Neuronal stem cell (in vitro differentiated cells): ENCODE results near the gene COX7A2.

Experiments
- DNase-seq: peaks from one replicate; pipeline ENCODE4 v3.0.0-alpha.2; 2013; ENCODE audit warnings: low spot score
- H2AFZ ChIP-seq: one replicate; pipeline ENCODE4 v1.6.1; 2013; ENCODE audit warnings: mild to moderate bottlenecking, low read length, inconsistent platforms
- H2AK5ac ChIP-seq: 2 replicates; pipeline ENCODE4 v1.6.1; 2013; ENCODE audit warnings: low read depth, mild to moderate bottlenecking, inconsistent platforms, low read length, moderate library complexity, mixed read lengths
- H2BK120ac ChIP-seq: 2 replicates; pipeline ENCODE4 v1.6.1; 2013; ENCODE audit warnings: low read depth, mild to moderate bottlenecking, inconsistent platforms, low read length, moderate library complexity, mixed read lengths
- H2BK12ac ChIP-seq: one replicate; pipeline ENCODE4 v1.6.1; 2013; ENCODE audit warnings: low read length, inconsistent platforms
- H2BK15ac ChIP-seq: 2 replicates; pipeline ENCODE4 v1.6.1; 2013; ENCODE audit warnings: mild to moderate bottlenecking, low read length, inconsistent platforms, mixed read lengths
- H2BK5ac ChIP-seq: one replicate; pipeline ENCODE4 v1.6.1; 2013; ENCODE audit warnings: inconsistent platforms, mild to moderate bottlenecking, low read length, moderate library complexity
- H3K14ac ChIP-seq: one replicate; pipeline ENCODE4 v1.6.1; 2013; ENCODE audit warnings: low read length, inconsistent platforms
- H3K18ac ChIP-seq: 2 replicates; pipeline ENCODE4 v1.6.1; 2013; ENCODE audit warnings: low read length, inconsistent platforms
- H3K23ac ChIP-seq: 2 replicates; pipeline ENCODE4 v1.6.1; 2013; ENCODE audit warnings: low read depth, mild to moderate bottlenecking, mixed read lengths, low read length, inconsistent platforms; ENCODE audit not compliant: poor library complexity
- H3K27ac ChIP-seq: replicated peaks from 3 replicates; pipeline ENCODE4 v1.5.1; 2013; ENCODE audit warnings: low read length, inconsistent platforms
- H3K27me3 ChIP-seq, 3 experiments: 2 replicates each; pipeline ENCODE4 v1.6.1; 2013; ENCODE audit warnings: low read length in 3 of 3, mild to moderate bottlenecking in 2 of 3, inconsistent platforms in 1 of 3, low read depth in 1 of 3, mixed read lengths in 1 of 3, moderate library complexity in 1 of 3; ENCODE audit not compliant: control insufficient read depth in 3 of 3, insufficient read depth in 3 of 3
- H3K36me3 ChIP-seq, 2 donors: replicated peaks in 1 of 2; 2 replicates each; pipeline ENCODE4 v1.6.1; 2013; ENCODE audit warnings: low read length in 2 of 2; ENCODE audit not compliant: control insufficient read depth in 2 of 2, insufficient read depth in 2 of 2
- H3K4ac ChIP-seq: 2 replicates; pipeline ENCODE4 v1.6.1; 2013; ENCODE audit warnings: inconsistent platforms, mild to moderate bottlenecking, low read length, moderate library complexity
- H3K4me1 ChIP-seq, 2 donors: 1 replicate in 1 of 2; 2 replicates in 1 of 2; pipeline ENCODE4 v1.6.1; 2013; ENCODE audit warnings: low read length in 2 of 2, low read depth in 1 of 2; ENCODE audit not compliant: control insufficient read depth in 2 of 2, insufficient read depth in 1 of 2
- H3K4me2 ChIP-seq: one replicate; pipeline ENCODE4 v1.6.1; 2013; ENCODE audit warnings: mild to moderate bottlenecking, low read length, inconsistent platforms; ENCODE audit not compliant: insufficient read depth, poor library complexity, severe bottlenecking
- H3K4me3 ChIP-seq, 2 donors: 2 replicates each; pipeline ENCODE4 v1.5.1; 2013; ENCODE audit warnings: low read length in 2 of 2, mild to moderate bottlenecking in 2 of 2, inconsistent platforms in 1 of 2, moderate library complexity in 1 of 2
- H3K79me1 ChIP-seq: one replicate; pipeline ENCODE4 v1.6.1; 2013; ENCODE audit warnings: low read depth, mild to moderate bottlenecking, inconsistent platforms, low read length, moderate library complexity
- H3K9ac ChIP-seq: one replicate; pipeline ENCODE4 v1.6.1; 2013; ENCODE audit warnings: mild to moderate bottlenecking, low read depth, low read length, inconsistent platforms; ENCODE audit not compliant: poor library complexity
- H3K9me3 ChIP-seq, 2 donors: replicated peaks in 1 of 2; 2 replicates each; pipeline versions ENCODE3 to v1.6.1; 2013; ENCODE audit warnings: low read length in 2 of 2, mild to moderate bottlenecking in 2 of 2, inconsistent platforms in 1 of 2, low read depth in 1 of 2, mixed read lengths in 1 of 2, moderate library complexity in 1 of 2; ENCODE audit not compliant: control insufficient read depth in 2 of 2, insufficient read depth in 1 of 2
- H4K8ac ChIP-seq: one replicate; pipeline ENCODE4 v1.6.1; 2013; ENCODE audit warnings: low read depth, mild to moderate bottlenecking, inconsistent platforms, low read length, moderate library complexity
- H4K91ac ChIP-seq: one replicate; pipeline ENCODE4 v1.6.1; 2013; ENCODE audit warnings: low read length, low read depth, mild to moderate bottlenecking, inconsistent platforms; ENCODE audit not compliant: poor library complexity
- WGBS, 2 donors: extraction: QIAGEN DNeasy Blood & Tissue Kit; methylation state at CpG; one replicate each; pipeline ENCODE4 v1.1.7; 2013; ENCODE audit warnings: missing lambda C conversion rate in 2 of 2, mixed read lengths in 1 of 2; ENCODE audit not compliant: insufficient read length in 2 of 2, insufficient replicate concordance in 1 of 2; ENCODE audit errors: extremely low coverage in 2 of 2; 5-methylcytosine and 5-hydroxymethylcytosine counted together

Gene COX7A2

DNA sequence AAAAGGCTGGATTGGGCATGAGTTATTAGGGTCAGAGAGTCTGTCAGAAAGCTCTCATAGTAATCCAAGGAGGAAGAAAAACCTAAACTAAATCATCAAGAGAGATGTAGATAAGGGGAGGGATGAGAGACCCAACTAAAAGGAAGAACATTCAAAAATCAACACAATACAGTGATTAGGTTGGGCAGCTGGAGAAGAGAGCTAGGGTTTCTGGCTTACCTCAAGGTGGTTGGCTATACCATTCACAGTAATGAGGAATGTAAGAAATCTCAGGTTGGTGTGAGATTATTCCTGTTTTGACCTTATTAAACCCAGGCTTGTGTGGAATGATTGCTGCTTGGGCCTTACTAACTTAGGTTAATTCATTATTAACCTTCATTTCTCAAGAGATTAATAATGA is 6.2 kb upstream of the COX7A2 start:
- Histone ChIP-seq H3K14ac (no peak overlapping the region), H3K4me3 (no peak overlapping the region), H4K8ac (no peak overlapping the region), H3K4ac (no peak overlapping the region), H3K9ac (no peak overlapping the region), H3K23ac (no peak overlapping the region), H3K27ac (no peak overlapping the region), H3K36me3 (peaks cover 0 to 24% of the 10 kb centered on the region in 2 donors), H3K27me3 (no peaks in the 10 kb centered on the region), H3K4me1 (no peaks in the 10 kb centered on the region), H2AFZ (no peak overlapping the region), H3K79me1 (no peaks in the 10 kb centered on the region), H2BK5ac (no peak overlapping the region), H2BK15ac (no peak overlapping the region), H3K4me2 (no peak overlapping the region), H3K18ac (no peak overlapping the region), H4K91ac (no peak overlapping the region), H2BK12ac (no peak overlapping the region), H2AK5ac (no peak overlapping the region), H3K9me3 (no peaks in the 10 kb centered on the region), H2BK120ac (no peak overlapping the region)
- no peak for DNase-seq

DNA sequence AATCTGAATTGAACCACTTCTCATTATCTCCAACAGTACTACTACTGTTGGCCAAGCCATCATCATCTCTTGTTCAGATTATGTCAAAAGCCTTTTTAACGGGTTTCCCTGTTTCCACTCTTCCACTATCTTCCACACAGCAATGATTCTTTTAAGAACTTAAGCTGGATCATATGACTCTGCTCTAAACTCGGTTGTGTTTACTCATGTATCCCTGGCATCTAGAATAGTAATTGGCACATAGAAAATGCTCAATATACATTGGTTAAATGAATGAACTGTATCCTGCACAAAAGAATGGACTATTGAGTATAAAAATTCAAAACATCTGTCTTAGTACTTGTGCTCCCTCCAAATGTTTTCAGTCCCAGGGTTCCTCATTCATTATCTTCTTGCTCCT is 2.8 kb upstream of the COX7A2 start:
- Histone ChIP-seq H4K8ac (no peak overlapping the region), H2BK120ac (no peak overlapping the region), H2BK15ac (no peak overlapping the region), H3K9me3 (no peaks in the 10 kb centered on the region), H3K27ac (no peak overlapping the region), H3K27me3 (no peaks in the 10 kb centered on the region), H3K4me1 (peaks cover 0 to 2% of the 10 kb centered on the region in 2 donors), H3K9ac (no peak overlapping the region), H3K14ac (no peak overlapping the region), H3K4me3 (no peak overlapping the region), H3K18ac (no peak overlapping the region), H4K91ac (no peak overlapping the region), H3K4me2 (no peak overlapping the region), H3K36me3 (peaks cover 0 to 3% of the 10 kb centered on the region in 2 donors), H3K23ac (no peak overlapping the region), H2AFZ (no peak overlapping the region), H2AK5ac (no peak overlapping the region), H2BK12ac (no peak overlapping the region), H3K79me1 (no peaks in the 10 kb centered on the region), H3K4ac (no peak overlapping the region), H2BK5ac (no peak overlapping the region)
- DNase-seq = no peak
- no CpG with 5 or more reads among the region's 2 CpGs for WGBS, 2 donors

DNA sequence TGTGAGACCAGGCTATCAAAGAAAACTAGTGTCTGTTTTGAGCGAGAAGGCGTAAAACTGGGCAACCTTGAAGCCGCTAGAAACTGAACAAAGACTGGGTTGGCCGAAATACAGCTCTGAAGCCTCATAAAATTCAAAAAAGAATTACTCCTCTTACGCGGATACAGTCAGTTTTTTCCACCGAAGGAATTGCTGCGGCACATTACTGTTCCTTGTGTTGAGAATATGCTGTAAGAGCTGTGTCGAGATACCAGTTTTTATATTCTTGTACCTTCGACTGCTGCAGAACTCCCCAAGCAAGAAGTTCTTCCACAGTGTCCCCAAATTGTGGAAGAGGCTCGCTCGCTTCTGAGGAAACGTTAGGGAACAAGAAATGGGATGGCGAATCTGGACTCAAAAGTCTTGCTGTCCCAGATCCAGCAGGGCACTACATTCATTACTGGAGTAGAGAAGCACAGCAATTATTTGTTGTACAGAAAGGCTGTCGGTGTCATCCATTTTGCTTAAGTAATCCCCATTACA is 523 bp upstream of the COX7A2 start:
- no peak overlapping the region for H2BK120ac ChIP-seq
- H2BK5ac ChIP-seq = no peak overlapping the region
- H3K23ac ChIP-seq = no peak overlapping the region
- peaks cover 0 to under 1% of the 10 kb centered on the region in 2 donors for H3K9me3 ChIP-seq
- no peak overlapping the region for H3K4ac ChIP-seq
- no peak for DNase-seq
- WGBS, 2 donors = no CpG with 5 or more reads among the region's 15 CpGs
- peaks cover under 1 to 26% of the 10 kb centered on the region in 2 donors for H3K36me3 ChIP-seq
- H4K91ac ChIP-seq = no peak overlapping the region
- H3K14ac ChIP-seq = no peak overlapping the region
- H2AK5ac ChIP-seq = no peak overlapping the region
- no peak overlapping the region for H2BK15ac ChIP-seq
- peak overlapping the region; percentile 70 for H2AFZ ChIP-seq
- peaks cover 0 to 2% of the 10 kb centered on the region in 2 donors for H3K4me1 ChIP-seq
- H3K18ac ChIP-seq = no peak overlapping the region
- no peak overlapping the region for H4K8ac ChIP-seq
- H3K4me3 ChIP-seq = peak overlapping the region; percentile 63 to 75
- no peak overlapping the region for H3K27ac ChIP-seq
- H3K4me2 ChIP-seq = peak overlapping the region; percentile 50
- no peaks in the 10 kb centered on the region for H3K27me3 ChIP-seq
- H3K9ac ChIP-seq = no peak overlapping the region
- H2BK12ac ChIP-seq = no peak overlapping the region
- H3K79me1 ChIP-seq = peaks cover 2% of the 10 kb centered on the region

DNA sequence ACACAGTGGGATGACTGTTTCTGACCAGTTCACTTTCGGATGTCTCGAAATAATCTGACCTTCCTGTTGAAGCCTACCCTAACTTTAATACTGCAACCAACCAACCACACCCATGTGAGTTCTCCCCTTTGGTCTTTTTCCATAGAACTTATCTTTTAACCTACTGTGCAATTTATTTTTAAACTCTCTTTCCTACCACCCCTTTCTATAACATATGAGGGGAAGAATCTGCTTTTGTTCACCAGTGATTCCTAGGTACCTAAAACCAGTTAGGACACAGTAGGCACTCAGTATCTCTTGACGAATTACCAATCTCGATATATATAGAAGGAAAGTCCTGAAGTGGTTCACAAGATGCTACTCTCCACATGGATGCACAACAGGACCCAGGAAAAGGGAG is 7.0 kb downstream of the COX7A2 start:
- no peak overlapping the region for H3K4me3 ChIP-seq
- no peak overlapping the region for H2AFZ ChIP-seq
- H4K91ac ChIP-seq = no peak overlapping the region
- no peak for DNase-seq
- no peak overlapping the region for H2BK12ac ChIP-seq
- no peak overlapping the region for H3K14ac ChIP-seq
- no peaks in the 10 kb centered on the region for H3K4me1 ChIP-seq
- H3K36me3 ChIP-seq = peaks cover 9 to 53% of the 10 kb centered on the region in 2 donors
- no peak overlapping the region for H3K9ac ChIP-seq
- no peak overlapping the region for H4K8ac ChIP-seq
- no peak overlapping the region for H3K4ac ChIP-seq
- peaks cover 0 to 2% of the 10 kb centered on the region in 2 donors for H3K9me3 ChIP-seq
- H3K27ac ChIP-seq = no peak overlapping the region
- no peak overlapping the region for H2BK15ac ChIP-seq
- H2AK5ac ChIP-seq = no peak overlapping the region
- no peak overlapping the region for H3K4me2 ChIP-seq
- no CpG with 5 or more reads among the region's 4 CpGs for WGBS, 2 donors
- no peak overlapping the region for H2BK120ac ChIP-seq
- H3K27me3 ChIP-seq = no peaks in the 10 kb centered on the region
- no peak overlapping the region for H3K23ac ChIP-seq
- H3K79me1 ChIP-seq = peaks cover 5% of the 10 kb centered on the region
- no peak overlapping the region for H2BK5ac ChIP-seq
- H3K18ac ChIP-seq = no peak overlapping the region
